HepG2 (cell line): ENCODE data around the gene SYNGAP1. TPM values are rescaled to one million over a fixed set of nuclear protein-coding genes. Genes with fewer than 3 reads are reported as not detected.
A peak's percentile ranks its signal among the peaks of the same experiment; 100 is the strongest.

ENCODE experiments used
- CBX1 ChIP-seq: IDR thresholded peaks from one replicate; pipeline ENCODE4 v1.6.1; 2016; ENCODE audit warnings: antibody characterized with exemption, low read depth
- CENPT ChIP-seq: sonication (generic); formaldehyde crosslinking; IDR thresholded peaks from 2 replicates; pipeline ENCODE4 v1.8.0; 2022; ENCODE audit warnings: low read depth, mild to moderate bottlenecking, moderate library complexity, missing genetic modification reagents
- DNMT1 ChIP-seq: sonication (generic); formaldehyde crosslinking; IDR thresholded peaks from 2 replicates; pipeline ENCODE4 v1.5.1; 2020; ENCODE audit warnings: mild to moderate bottlenecking, missing genetic modification reagents
- E2F1 ChIP-seq: sonication (generic); formaldehyde crosslinking; IDR thresholded peaks from 2 replicates; pipeline ENCODE4 v1.5.0; 2020; ENCODE audit warnings: missing genetic modification reagents
- GPN1 ChIP-seq: sonication (generic); formaldehyde crosslinking; IDR thresholded peaks from 2 replicates; pipeline ENCODE4 v1.5.1; 2020; ENCODE audit warnings: missing genetic modification reagents, borderline replicate concordance
- IRF1 ChIP-seq: sonication (generic); formaldehyde crosslinking; IDR thresholded peaks from 2 replicates; pipeline ENCODE4 v1.4.0; 2020; ENCODE audit warnings: low read depth, mild to moderate bottlenecking, missing genetic modification reagents
- KLF13 ChIP-seq: sonication (generic); formaldehyde crosslinking; IDR thresholded peaks from 2 replicates; pipeline ENCODE4 v1.4.0; 2020; ENCODE audit warnings: mild to moderate bottlenecking, missing genetic modification reagents
- NFIB ChIP-seq: sonication (generic); formaldehyde crosslinking; IDR thresholded peaks from 2 replicates; pipeline ENCODE4 v1.9.0; 2021; ENCODE audit warnings: missing genetic modification reagents, mild to moderate bottlenecking, borderline replicate concordance
- POLR2AphosphoS5 ChIP-seq: IDR thresholded peaks from 2 replicates; pipeline ENCODE4 v1.6.1; 2012; ENCODE audit warnings: low read depth, low read length
- RBM22 ChIP-seq: fragments of 200-400 bp; formaldehyde crosslinking; optimal IDR thresholded peaks from 2 replicates; pipeline ENCODE3; 2017; ENCODE audit warnings: mild to moderate bottlenecking, low read length, moderate library complexity
- RFX1 ChIP-seq: fragments of 450-650 bp; IDR thresholded peaks from 2 replicates; pipeline ENCODE4 v1.6.1; 2017
- RXRA ChIP-seq: sonication (generic); formaldehyde crosslinking; IDR thresholded peaks from 2 replicates; pipeline ENCODE4 v1.5.1; 2020; ENCODE audit warnings: missing genetic modification reagents
- SRF ChIP-seq: IDR thresholded peaks from 2 replicates; pipeline ENCODE4 v1.6.1; 2011; ENCODE audit warnings: mild to moderate bottlenecking, low read depth, low read length, moderate library complexity
- STAG1 ChIP-seq: sonication (generic); formaldehyde crosslinking; IDR thresholded peaks from 2 replicates; pipeline ENCODE4 v1.4.0; 2020; ENCODE audit warnings: missing genetic modification reagents
- ZIK1 ChIP-seq: sonication (generic); formaldehyde crosslinking; IDR thresholded peaks from 2 replicates; pipeline ENCODE4 v1.5.0; 2020; ENCODE audit warnings: mild to moderate bottlenecking, low read depth, missing genetic modification reagents, borderline replicate concordance
- ZNF550 ChIP-seq: sonication (generic); formaldehyde crosslinking; IDR thresholded peaks from 2 replicates; pipeline ENCODE4 v1.4.0; 2020; ENCODE audit warnings: mild to moderate bottlenecking, missing genetic modification reagents, borderline replicate concordance
- ZNF746 ChIP-seq: sonication (generic); formaldehyde crosslinking; IDR thresholded peaks from 2 replicates; pipeline ENCODE4 v1.8.0; 2022; ENCODE audit warnings: mild to moderate bottlenecking, missing genetic modification reagents
- ZNF792 ChIP-seq: IDR thresholded peaks from 2 replicates; pipeline ENCODE4 v1.6.1; 2016
- polyA plus RNA-seq, 8 experiments: library from polyadenylated mRNA; depleted of rRNA in 3 of 8; stranded (reverse) in 7 of 8; unstranded in 1 of 8; fragments of >200 nt; fragmentation: Illumina TruSeq in 4 of 8; extraction: Trizol in 4 of 8; gene quantifications; 2 replicates each; pipeline versions ENCODE4 v1.2.1 to v1.2.3, GENCODE V29; 2011 to 2016; ENCODE audit warnings: low read depth in 4 of 8, missing spikeins in 1 of 8, mixed read lengths in 1 of 8; ENCODE audit not compliant: insufficient read depth in 1 of 8
- total RNA-seq, 5 experiments: library from RNA; depleted of rRNA; stranded (reverse); fragments of >200 nt; fragmentation: Illumina TruSeq; extraction: Trizol; gene quantifications; 2 replicates each; pipeline ENCODE4 v1.2.3, GENCODE V29; 2016; ENCODE audit warnings: low read depth in 1 of 5
- TF ChIP-seq, protein P1 (sequence below): conservative IDR thresholded peaks from 2 replicates; pipeline ENCODE4 v1.6.1; 2018; ENCODE audit warnings: missing genetic modification reagents
- TF ChIP-seq, protein P2 (sequence below): sonication (generic); formaldehyde crosslinking; IDR thresholded peaks from 2 replicates; pipeline ENCODE4 v1.4.0; 2020; ENCODE audit warnings: mild to moderate bottlenecking, missing genetic modification reagents
- TF ChIP-seq, protein P3 (sequence below): sonication (generic); formaldehyde crosslinking; IDR thresholded peaks from 2 replicates; pipeline ENCODE4 v1.4.0; 2020; ENCODE audit warnings: missing genetic modification reagents, borderline replicate concordance

SYNGAP1 gene
- total and polyA plus RNA-seq, 2 of the 13 experiments (the other 11 are each of a cell fraction or from before 2014, with no cell fraction given) = 0.75 to 1.1 TPM

- TF ChIP-seq, protein P1, sequence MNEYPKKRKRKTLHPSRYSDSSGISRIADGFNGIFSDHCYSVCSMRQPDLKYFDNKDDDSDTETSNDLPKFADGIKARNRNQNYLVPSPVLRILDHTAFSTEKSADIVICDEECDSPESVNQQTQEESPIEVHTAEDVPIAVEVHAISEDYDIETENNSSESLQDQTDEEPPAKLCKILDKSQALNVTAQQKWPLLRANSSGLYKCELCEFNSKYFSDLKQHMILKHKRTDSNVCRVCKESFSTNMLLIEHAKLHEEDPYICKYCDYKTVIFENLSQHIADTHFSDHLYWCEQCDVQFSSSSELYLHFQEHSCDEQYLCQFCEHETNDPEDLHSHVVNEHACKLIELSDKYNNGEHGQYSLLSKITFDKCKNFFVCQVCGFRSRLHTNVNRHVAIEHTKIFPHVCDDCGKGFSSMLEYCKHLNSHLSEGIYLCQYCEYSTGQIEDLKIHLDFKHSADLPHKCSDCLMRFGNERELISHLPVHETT (CRISPR knock-in tag) = peak; percentile 96; the same call in 1 of the 2 replicates
- TF ChIP-seq NFIB (CRISPR knock-in tag) = no peak
- TF ChIP-seq STAG1 (CRISPR knock-in tag) = peak; percentile 62
- TF ChIP-seq SRF = no peak
- TF ChIP-seq, protein P2, sequence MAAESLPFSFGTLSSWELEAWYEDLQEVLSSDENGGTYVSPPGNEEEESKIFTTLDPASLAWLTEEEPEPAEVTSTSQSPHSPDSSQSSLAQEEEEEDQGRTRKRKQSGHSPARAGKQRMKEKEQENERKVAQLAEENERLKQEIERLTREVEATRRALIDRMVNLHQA (CRISPR knock-in tag) = no peak
- TF ChIP-seq DNMT1 = no peak
- peak; percentile 60 for TF ChIP-seq POLR2AphosphoS5
- TF ChIP-seq ZIK1 (CRISPR knock-in tag) = no peak
- TF ChIP-seq KLF13 = no peak
- TF ChIP-seq ZNF792 (CRISPR knock-in tag) = peak; percentile 44
- TF ChIP-seq ZNF550 = no peak
- 0 out of 2 replicates have a peak, but pooled peaks have one; percentile 55 for TF ChIP-seq ZNF746
- TF ChIP-seq GPN1 (CRISPR knock-in tag) = no peak
- TF ChIP-seq RFX1 = no peak
- peak; percentile 57; the same call in 1 of the 2 replicates for TF ChIP-seq RXRA (CRISPR knock-in tag)
- TF ChIP-seq CENPT = no peak
- TF ChIP-seq E2F1 (CRISPR knock-in tag) = no peak
- no peak for TF ChIP-seq RBM22
- TF ChIP-seq, protein P3, sequence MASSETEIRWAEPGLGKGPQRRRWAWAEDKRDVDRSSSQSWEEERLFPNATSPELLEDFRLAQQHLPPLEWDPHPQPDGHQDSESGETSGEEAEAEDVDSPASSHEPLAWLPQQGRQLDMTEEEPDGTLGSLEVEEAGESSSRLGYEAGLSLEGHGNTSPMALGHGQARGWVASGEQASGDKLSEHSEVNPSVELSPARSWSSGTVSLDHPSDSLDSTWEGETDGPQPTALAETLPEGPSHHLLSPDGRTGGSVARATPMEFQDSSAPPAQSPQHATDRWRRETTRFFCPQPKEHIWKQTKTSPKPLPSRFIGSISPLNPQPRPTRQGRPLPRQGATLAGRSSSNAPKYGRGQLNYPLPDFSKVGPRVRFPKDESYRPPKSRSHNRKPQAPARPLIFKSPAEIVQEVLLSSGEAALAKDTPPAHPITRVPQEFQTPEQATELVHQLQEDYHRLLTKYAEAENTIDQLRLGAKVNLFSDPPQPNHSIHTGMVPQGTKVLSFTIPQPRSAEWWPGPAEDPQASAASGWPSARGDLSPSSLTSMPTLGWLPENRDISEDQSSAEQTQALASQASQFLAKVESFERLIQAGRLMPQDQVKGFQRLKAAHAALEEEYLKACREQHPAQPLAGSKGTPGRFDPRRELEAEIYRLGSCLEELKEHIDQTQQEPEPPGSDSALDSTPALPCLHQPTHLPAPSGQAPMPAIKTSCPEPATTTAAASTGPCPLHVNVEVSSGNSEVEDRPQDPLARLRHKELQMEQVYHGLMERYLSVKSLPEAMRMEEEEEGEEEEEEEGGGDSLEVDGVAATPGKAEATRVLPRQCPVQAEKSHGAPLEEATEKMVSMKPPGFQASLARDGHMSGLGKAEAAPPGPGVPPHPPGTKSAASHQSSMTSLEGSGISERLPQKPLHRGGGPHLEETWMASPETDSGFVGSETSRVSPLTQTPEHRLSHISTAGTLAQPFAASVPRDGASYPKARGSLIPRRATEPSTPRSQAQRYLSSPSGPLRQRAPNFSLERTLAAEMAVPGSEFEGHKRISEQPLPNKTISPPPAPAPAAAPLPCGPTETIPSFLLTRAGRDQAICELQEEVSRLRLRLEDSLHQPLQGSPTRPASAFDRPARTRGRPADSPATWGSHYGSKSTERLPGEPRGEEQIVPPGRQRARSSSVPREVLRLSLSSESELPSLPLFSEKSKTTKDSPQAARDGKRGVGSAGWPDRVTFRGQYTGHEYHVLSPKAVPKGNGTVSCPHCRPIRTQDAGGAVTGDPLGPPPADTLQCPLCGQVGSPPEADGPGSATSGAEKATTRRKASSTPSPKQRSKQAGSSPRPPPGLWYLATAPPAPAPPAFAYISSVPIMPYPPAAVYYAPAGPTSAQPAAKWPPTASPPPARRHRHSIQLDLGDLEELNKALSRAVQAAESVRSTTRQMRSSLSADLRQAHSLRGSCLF (CRISPR knock-in tag) = no peak
- TF ChIP-seq CBX1 = no peak
- no peak for TF ChIP-seq IRF1
Observed at GRCh38 chr6:33425668-33426577, 6.1 kb downstream of the SYNGAP1 start (continued).
